H1 (cell line): ENCODE results near the gene PPIF. TPM values are rescaled to one million over a fixed set of nuclear protein-coding genes. Genes with fewer than 3 reads are reported as not detected.

Experiments used
- CTCF ChIA-PET: fragments of 300-600 bp; sonication (Branson Sonifier 250); formaldehyde crosslinking; loops from one replicate; lab custom pipeline; 2021; ENCODE audit not compliant: partially characterized antibody; lab: Charles Lee
- POLR2A ChIA-PET: fragments of 300-600 bp; sonication (Branson Sonifier 250); formaldehyde crosslinking; loops from one replicate; lab custom pipeline; 2021; ENCODE audit warnings: inconsistent platforms; ENCODE audit not compliant: partially characterized antibody; lab: Charles Lee
- DNase-seq, 2 experiments: peaks; one replicate each; pipeline versions ENCODE4 v3.0.0 to v3.0.0-alpha.2; 2010 to 2022; ENCODE audit warnings: low spot score in 2 of 2, low read depth in 1 of 2, mixed read lengths in 1 of 2
- FAIRE-seq: peaks from 2 replicates; lab custom pipeline; 2011; peaks lifted over from hg19 to GRCh38; lab: Jason Lieb, UNC
- H2AFZ ChIP-seq: 2 replicates; pipeline ENCODE4 v1.8.1; 2012; ENCODE audit warnings: low read length, inconsistent platforms
- H2AK5ac ChIP-seq: 2 replicates; pipeline ENCODE4 v1.6.1; 2013; ENCODE audit warnings: low read depth, low read length
- H2BK120ac ChIP-seq: replicated peaks from 2 replicates; pipeline ENCODE3; 2013; ENCODE audit warnings: low read depth, low read length, inconsistent platforms
- H2BK12ac ChIP-seq: 2 replicates; pipeline ENCODE4 v1.6.1; 2013; ENCODE audit warnings: low read depth, low read length
- H2BK15ac ChIP-seq: 2 replicates; pipeline ENCODE4 v1.6.1; 2013; ENCODE audit warnings: low read length
- H2BK20ac ChIP-seq: 2 replicates; pipeline ENCODE4 v1.6.1; 2013; ENCODE audit warnings: low read length
- H2BK5ac ChIP-seq: 2 replicates; pipeline ENCODE4 v1.6.1; 2013; ENCODE audit warnings: low read depth, low read length
- H3K14ac ChIP-seq: 2 replicates; pipeline ENCODE4 v1.6.1; 2013; ENCODE audit warnings: inconsistent platforms; ENCODE audit not compliant: insufficient read length
- H3K18ac ChIP-seq: 2 replicates; pipeline ENCODE4 v1.6.1; 2013; ENCODE audit warnings: low read length; ENCODE audit errors: extremely low read depth
- H3K23ac ChIP-seq: 2 replicates; pipeline ENCODE4 v1.6.1; 2013; ENCODE audit warnings: inconsistent platforms; ENCODE audit not compliant: insufficient read length
- H3K23me2 ChIP-seq: 2 replicates; pipeline ENCODE4 v1.6.1; 2013; ENCODE audit warnings: low read depth, low read length
- H3K27ac ChIP-seq: 2 replicates; pipeline ENCODE4 v1.6.1; 2011; ENCODE audit warnings: low read depth, low read length, inconsistent platforms
- H3K27me3 ChIP-seq, 4 experiments: replicated peaks in 1 of 4; 1 replicate in 1 of 4; 2 replicates in 3 of 4; pipeline versions ENCODE4 v1.6.1 to v1.8.1; 2011 to 2013; ENCODE audit warnings: low read length in 3 of 4, mild to moderate bottlenecking in 3 of 4, inconsistent platforms in 2 of 4, mixed read lengths in 2 of 4, moderate library complexity in 1 of 4; ENCODE audit not compliant: control insufficient read depth in 3 of 4, insufficient read depth in 3 of 4; ENCODE audit errors: extremely low read depth in 1 of 4
- H3K36me3 ChIP-seq, 4 experiments: 2 replicates each; pipeline versions ENCODE4 v1.6.1 to v1.8.1; 2011 to 2013; ENCODE audit warnings: mild to moderate bottlenecking in 4 of 4, low read length in 3 of 4, moderate library complexity in 2 of 4, control low read depth in 1 of 4, inconsistent platforms in 1 of 4; ENCODE audit not compliant: insufficient read depth in 4 of 4, control insufficient read depth in 2 of 4
- H3K4ac ChIP-seq: replicated peaks from 2 replicates; pipeline ENCODE3; 2013; ENCODE audit warnings: low read length, low read depth, mixed read lengths, inconsistent platforms; ENCODE audit not compliant: insufficient read length
- H3K4me1 ChIP-seq, 4 experiments: replicated peaks in 1 of 4; 1 replicate in 1 of 4; 2 replicates in 3 of 4; pipeline versions ENCODE4 v1.6.1 to v1.8.1; 2011 to 2013; ENCODE audit warnings: low read length in 3 of 4, inconsistent platforms in 2 of 4, mixed read lengths in 1 of 4; ENCODE audit not compliant: insufficient read depth in 4 of 4, control insufficient read depth in 3 of 4
- H3K4me2 ChIP-seq, 2 experiments: 2 replicates each; pipeline versions ENCODE4 v1.6.1 to v1.8.1; 2011 to 2013; ENCODE audit warnings: low read depth in 2 of 2, low read length in 2 of 2, control low read depth in 1 of 2, inconsistent platforms in 1 of 2, mild to moderate bottlenecking in 1 of 2; ENCODE audit not compliant: insufficient read depth in 1 of 2
- H3K4me3 ChIP-seq, 4 experiments: fragments of 200-600, 300-600 bp in 1 of 4; sonication (generic), shearing (Covaris generic), sonication (Bioruptor Twin) in 1 of 4; 2 replicates each; pipeline versions ENCODE4 v1.5.1 to v1.8.1; 2011 to 2016; ENCODE audit warnings: low read length in 4 of 4, low read depth in 3 of 4, control low read depth in 2 of 4, inconsistent platforms in 2 of 4, mild to moderate bottlenecking in 2 of 4, mixed read lengths in 1 of 4, moderate library complexity in 1 of 4; ENCODE audit not compliant: insufficient read depth in 2 of 4; ENCODE audit errors: extremely low read depth in 1 of 4
- H3K56ac ChIP-seq: replicated peaks from 2 replicates; pipeline ENCODE3; 2013; ENCODE audit warnings: low read depth, mild to moderate bottlenecking, mixed read lengths, low read length, inconsistent platforms; ENCODE audit not compliant: insufficient read length
- H3K79me1 ChIP-seq: 2 replicates; pipeline ENCODE4 v1.6.1; 2013; ENCODE audit warnings: low read depth, low read length, control low read depth
- H3K79me2 ChIP-seq, 2 experiments: 2 replicates each; pipeline versions ENCODE4 v1.6.1 to v1.8.1; 2012 to 2013; ENCODE audit warnings: low read length in 2 of 2, mild to moderate bottlenecking in 2 of 2, inconsistent platforms in 1 of 2; ENCODE audit not compliant: insufficient read depth in 2 of 2, control insufficient read depth in 1 of 2
- H3K9ac ChIP-seq, 4 experiments: replicated peaks in 1 of 4; 1 replicate in 1 of 4; 2 replicates in 3 of 4; pipeline versions ENCODE4 v1.6.1 to v1.8.1; 2011 to 2013; ENCODE audit warnings: low read depth in 3 of 4, low read length in 3 of 4, control low read depth in 2 of 4, mild to moderate bottlenecking in 2 of 4, moderate library complexity in 2 of 4, inconsistent platforms in 1 of 4; ENCODE audit errors: extremely low read depth in 1 of 4
- H3K9me3 ChIP-seq, 2 experiments: 2 replicates each; pipeline versions ENCODE4 v1.6.1 to v1.8.1; 2012 to 2013; ENCODE audit warnings: mild to moderate bottlenecking in 2 of 2, moderate library complexity in 2 of 2, control low read depth in 1 of 2, inconsistent platforms in 1 of 2, low read depth in 1 of 2, low read length in 1 of 2, mixed read lengths in 1 of 2; ENCODE audit not compliant: insufficient read depth in 2 of 2
- H4K20me1 ChIP-seq, 2 experiments: replicated peaks in 1 of 2; 2 replicates each; pipeline versions ENCODE3 to v1.8.1; 2011 to 2013; ENCODE audit warnings: inconsistent platforms in 2 of 2, low read length in 2 of 2, mild to moderate bottlenecking in 1 of 2; ENCODE audit not compliant: insufficient read depth in 2 of 2, control insufficient read depth in 1 of 2
- H4K5ac ChIP-seq: 2 replicates; pipeline ENCODE4 v1.6.1; 2013; ENCODE audit warnings: low read length, low read depth, mixed read lengths, inconsistent platforms; ENCODE audit not compliant: insufficient read length
- H4K8ac ChIP-seq: 2 replicates; pipeline ENCODE4 v1.8.0; 2013; ENCODE audit warnings: mild to moderate bottlenecking, moderate library complexity, low read length, inconsistent platforms; ENCODE audit not compliant: insufficient read depth; ENCODE audit errors: extremely low read depth
- H4K91ac ChIP-seq: replicated peaks from 2 replicates; pipeline ENCODE3; 2013; ENCODE audit warnings: low read length, mixed read lengths, inconsistent platforms; ENCODE audit not compliant: insufficient read length
- ATF3 ChIP-seq: IDR thresholded peaks from 2 replicates; pipeline ENCODE4 v1.6.1; 2011; ENCODE audit warnings: low read depth, mild to moderate bottlenecking, low read length; ENCODE audit not compliant: insufficient read depth
- CBX5 ChIP-seq: fragments of 300-800, 300-1000 bp; sonication (generic); IDR thresholded peaks from 2 replicates; pipeline ENCODE4 v1.7.1; 2016; ENCODE audit warnings: antibody characterized with exemption, low read length, low read depth
- CHD1 ChIP-seq: IDR thresholded peaks from 2 replicates; pipeline ENCODE4 v1.6.1; 2012; ENCODE audit warnings: low read depth, low read length, improper control_type of control experiment
- RBBP5 ChIP-seq: IDR thresholded peaks from 2 replicates; pipeline ENCODE4 v1.7.1; 2012; ENCODE audit warnings: low read depth, mild to moderate bottlenecking, inconsistent platforms, low read length, moderate library complexity, borderline replicate concordance
- WGBS, 2 experiments: shearing (Covaris generic) in 1 of 2; methylation state at CpG; one replicate each; pipeline versions ENCODE4 v1.1.6 to v1.1.7; 2013 to 2015; ENCODE audit warnings: low lambda C conversion rate in 2 of 2, mixed read lengths in 2 of 2, inconsistent platforms in 1 of 2, low coverage in 1 of 2, missing lambda C conversion rate in 1 of 2; ENCODE audit not compliant: insufficient replicate concordance in 2 of 2, insufficient coverage in 1 of 2, insufficient read length in 1 of 2; ENCODE audit errors: extremely low coverage in 1 of 2, missing lambda C conversion rate in 1 of 2; 5-methylcytosine and 5-hydroxymethylcytosine counted together
- polyA plus RNA-seq, 7 experiments: library from polyadenylated mRNA; depleted of rRNA in 3 of 7; stranded (reverse) in 5 of 7; unstranded in 2 of 7; fragments of >200 nt in 5 of 7; fragments of 200-250 nt in 2 of 7; gene quantifications; 1 replicate in 5 of 7; 2 replicates in 1 of 7; 4 replicates in 1 of 7; pipeline versions ENCODE4 v1.2.1 to v1.2.3, GENCODE V29; 2011 to 2013; ENCODE audit warnings: missing spikeins in 2 of 7, mixed read lengths in 2 of 7
- total RNA-seq: library from RNA; stranded (reverse); fragmentation: NEBNext Ultra II Directional; extraction: Animal tissue kit (Norgen Biotek cat#: 25700); gene quantifications from 2 replicates; pipeline ENCODE4 v1.2.1, GENCODE V29; 2021

The PPIF gene
- total and polyA plus RNA-seq, 2 of the 8 experiments (the other 6 are each of a cell fraction or from before 2014, with no cell fraction given) = 70.2 to 77.6 TPM

- Histone ChIP-seq H4K5ac (no peak overlapping the region), H3K9me3 (no peaks in the 10 kb centered on the region), H3K4me3 (no peak overlapping the region), H3K27me3 (no peaks in the 10 kb centered on the region), H3K14ac (no peak overlapping the region), H4K20me1 (no peaks in the 10 kb centered on the region), H3K4me2 (no peak overlapping the region), H3K23me2 (peaks cover 12% of the 10 kb centered on the region; the same call in 1 of the 2 replicates), H2BK120ac (no peak overlapping the region), H4K91ac (no peak overlapping the region), H3K9ac (no peak overlapping the region), H3K56ac (no peak overlapping the region), H3K36me3 (no peaks in the 10 kb centered on the region), H3K79me1 (no peaks in the 10 kb centered on the region), H2BK15ac (no peak overlapping the region), H2AK5ac (no peak overlapping the region; the same call in 1 of the 2 replicates), H2AFZ (no peak overlapping the region), H3K27ac (no peak overlapping the region), H4K8ac (no peak overlapping the region), H2BK12ac (no peak overlapping the region), H3K18ac (no peak overlapping the region), H3K4me1 (peaks cover 2 to 11% (median 6%) of the 10 kb centered on the region in 4 experiments), H2BK20ac (no peak overlapping the region), H3K4ac (no peak overlapping the region), H2BK5ac (no peak overlapping the region), H3K23ac (no peak overlapping the region), H3K79me2 (no peaks in the 10 kb centered on the region; a peak in 1 of 4 replicates)
- CTCF ChIA-PET = interaction anchor here (0.6 to 2.9 kb wide), 6 partner anchors 13 to 754 kb away, joined by 3 to 13 read pairs (median 4); no protein-coding TSS in a partner anchor
- DNase-seq (no peak), FAIRE-seq (no peak)
- no peak for TF ChIP-seq CBX5
- TF ChIP-seq CHD1 = no peak
- no peak for TF ChIP-seq ATF3
- no peak for TF ChIP-seq RBBP5
- WGBS, 2 experiments = 87% methylated on average over 15 of the region's 15 CpGs; no CpG with 5 or more reads in 1 of the 2 experiments
- POLR2A ChIA-PET = interaction anchor here (1.4 kb wide), 1 partner anchor 122 kb away, joined by 3 read pairs; no protein-coding TSS in a partner anchor
Observed at GRCh38 chr10:79322616-79323543, 24.4 kb upstream of the PPIF start.
